Esophagus muscularis mucosa (tissue), 4 donors: ENCODE measurements around the gene TENM4. TPM values are rescaled to one million over a fixed set of nuclear protein-coding genes. Genes with fewer than 3 reads are reported as not detected.

Source experiments
- DNase-seq: peaks from one replicate; pipeline ENCODE4 v3.0.0-alpha.2; 2017; ENCODE audit errors: extremely low spot score
- H3K27ac ChIP-seq, 4 donors: fragments of 200-600 bp; sonication (generic); replicated peaks in 1 of 4; 1 replicate in 3 of 4; 2 replicates in 1 of 4; pipeline ENCODE4 v1.5.1; 2016 to 2019; ENCODE audit warnings: mild to moderate bottlenecking in 1 of 4
- H3K27me3 ChIP-seq, 4 donors: fragments of 200-600 bp; sonication (generic); one replicate each; pipeline versions ENCODE4 v1.5.1 to v1.6.0; 2016 to 2019
- H3K36me3 ChIP-seq, 4 donors: fragments of 200-600 bp; sonication (generic); one replicate each; pipeline ENCODE4 v1.5.1; 2016 to 2019
- H3K4me1 ChIP-seq, 4 donors: fragments of 200-600 bp; sonication (generic); one replicate each; pipeline ENCODE4 v1.5.1; 2016 to 2019
- H3K4me3 ChIP-seq, 4 donors: fragments of 200-600 bp; sonication (generic); 1 replicate in 2 of 4; 2 replicates in 2 of 4; pipeline ENCODE4 v1.5.1; 2016 to 2019; ENCODE audit warnings: mild to moderate bottlenecking in 4 of 4, moderate library complexity in 1 of 4
- H3K9me3 ChIP-seq, 4 donors: fragments of 200-600 bp; sonication (generic); 1 replicate in 3 of 4; 2 replicates in 1 of 4; pipeline ENCODE4 v1.5.1; 2016 to 2019
- EP300 ChIP-seq: sonication (generic); formaldehyde crosslinking; IDR thresholded peaks from one replicate; pipeline ENCODE4 v1.6.1; 2017; ENCODE audit warnings: antibody characterized with exemption
- POLR2A ChIP-seq: fragments of 450-650 bp; IDR thresholded peaks from one replicate; pipeline ENCODE4 v1.6.1; 2017; ENCODE audit warnings: antibody characterized with exemption, moderate library complexity, mild to moderate bottlenecking, low read depth
- POLR2AphosphoS5 ChIP-seq, 2 donors: sonication (generic); formaldehyde crosslinking; IDR thresholded peaks; one replicate each; pipeline ENCODE4 v1.6.1; 2017; ENCODE audit warnings: antibody characterized with exemption in 2 of 2
- WGBS: methylation state at CpG from one replicate; pipeline ENCODE4 v1.1.5; 2018; 5-methylcytosine and 5-hydroxymethylcytosine counted together
- intact Hi-C: fragments of 100-400 bp; cut with DNase I; formaldehyde crosslinking; loops from one replicate; pipeline ENCODE4 v1.15.1; 2023
- total RNA-seq, 4 donors: library from RNA; depleted of rRNA; stranded (reverse); fragments of >200 nt; gene quantifications; one replicate each; pipeline versions ENCODE4 v1.1.0 to v1.2.1, GENCODE V29; 2016
- TF ChIP-seq, protein P1 (sequence below), 3 experiments: fragments of 200-600 bp in 2 of 3; fragments of 450-650 bp in 1 of 3; sonication (generic) in 2 of 3; IDR thresholded peaks; one replicate each; pipeline ENCODE4 v1.5.1; 2017 to 2019; ENCODE audit warnings: antibody characterized with exemption in 3 of 3, mild to moderate bottlenecking in 2 of 3, moderate library complexity in 1 of 3

The TENM4 gene
- total RNA-seq, 4 donors from 2014 or later, result 4.1 to 9.6 (median 8.0) TPM

DNA sequence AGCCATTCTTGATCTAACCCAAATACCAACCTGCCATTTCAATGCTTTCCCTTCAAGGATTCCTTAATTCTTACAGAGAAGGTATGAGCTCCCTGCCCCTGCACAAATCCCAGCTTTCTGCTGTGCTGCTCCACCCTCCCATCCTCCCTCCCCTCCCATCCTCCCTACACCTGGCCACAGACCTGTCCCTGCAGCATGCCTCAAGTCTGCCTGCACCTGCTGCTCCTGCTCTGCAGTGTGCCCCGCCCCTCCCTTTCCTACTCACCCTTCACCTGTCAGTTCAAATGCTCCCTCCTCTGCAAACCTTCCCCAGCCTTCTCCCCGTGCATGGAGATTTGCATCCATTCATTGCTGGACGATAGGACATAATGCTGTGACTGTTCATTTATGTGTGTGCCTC lies 726.3 kb downstream of the TENM4 start:
- H3K27ac ChIP-seq, result no peak overlapping the region
- H3K27me3 ChIP-seq, result no peaks in the 10 kb centered on the region
- H3K9me3 ChIP-seq, result no peaks in the 10 kb centered on the region
- no peaks in the 10 kb centered on the region for H3K4me1 ChIP-seq
- no peaks in the 10 kb centered on the region for H3K36me3 ChIP-seq
- intact Hi-C loops, result no loop called here
- DNase-seq, result no peak
- 85% methylated on average over 3 of the region's 3 CpGs for WGBS
- H3K4me3 ChIP-seq, result no peak overlapping the region
- TF ChIP-seq, protein P1, sequence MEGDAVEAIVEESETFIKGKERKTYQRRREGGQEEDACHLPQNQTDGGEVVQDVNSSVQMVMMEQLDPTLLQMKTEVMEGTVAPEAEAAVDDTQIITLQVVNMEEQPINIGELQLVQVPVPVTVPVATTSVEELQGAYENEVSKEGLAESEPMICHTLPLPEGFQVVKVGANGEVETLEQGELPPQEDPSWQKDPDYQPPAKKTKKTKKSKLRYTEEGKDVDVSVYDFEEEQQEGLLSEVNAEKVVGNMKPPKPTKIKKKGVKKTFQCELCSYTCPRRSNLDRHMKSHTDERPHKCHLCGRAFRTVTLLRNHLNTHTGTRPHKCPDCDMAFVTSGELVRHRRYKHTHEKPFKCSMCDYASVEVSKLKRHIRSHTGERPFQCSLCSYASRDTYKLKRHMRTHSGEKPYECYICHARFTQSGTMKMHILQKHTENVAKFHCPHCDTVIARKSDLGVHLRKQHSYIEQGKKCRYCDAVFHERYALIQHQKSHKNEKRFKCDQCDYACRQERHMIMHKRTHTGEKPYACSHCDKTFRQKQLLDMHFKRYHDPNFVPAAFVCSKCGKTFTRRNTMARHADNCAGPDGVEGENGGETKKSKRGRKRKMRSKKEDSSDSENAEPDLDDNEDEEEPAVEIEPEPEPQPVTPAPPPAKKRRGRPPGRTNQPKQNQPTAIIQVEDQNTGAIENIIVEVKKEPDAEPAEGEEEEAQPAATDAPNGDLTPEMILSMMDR (IDR thresholded peaks at IDR 0.05), result no peak
- TF ChIP-seq POLR2AphosphoS5 (IDR thresholded peaks at IDR 0.05) (no peak), POLR2A (no peak), EP300 (no peak)

DNA sequence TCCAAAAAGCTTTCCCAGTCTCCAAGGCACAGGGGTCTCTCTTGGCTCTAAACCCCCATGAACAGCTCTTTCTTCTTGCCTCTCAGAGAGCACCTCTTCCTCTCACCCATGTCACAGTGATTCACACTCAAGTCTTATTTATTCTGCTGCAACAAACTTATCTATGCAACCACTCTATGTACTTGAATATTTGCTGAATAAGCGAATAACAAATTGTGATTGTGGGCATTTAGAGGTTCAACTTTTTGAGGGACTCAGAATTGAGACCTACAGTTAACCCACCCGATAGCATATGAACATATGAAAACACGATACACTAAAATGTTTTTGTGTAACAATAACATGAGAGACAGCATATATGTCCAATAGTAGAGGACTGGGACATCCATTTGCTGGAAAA lies 729.1 kb downstream of the TENM4 start:
- H3K27ac ChIP-seq, result no peak overlapping the region
- H3K27me3 ChIP-seq, result no peaks in the 10 kb centered on the region
- H3K4me1 ChIP-seq, result no peaks in the 10 kb centered on the region
- no peak overlapping the region for H3K4me3 ChIP-seq
- H3K9me3 ChIP-seq, result no peaks in the 10 kb centered on the region
- no peaks in the 10 kb centered on the region for H3K36me3 ChIP-seq
- intact Hi-C loops, result no loop called here
- TF ChIP-seq POLR2AphosphoS5 (IDR thresholded peaks at IDR 0.05), result no peak
- no peak for TF ChIP-seq EP300
- TF ChIP-seq, protein P1 (IDR thresholded peaks at IDR 0.05), result no peak
- no peak for TF ChIP-seq POLR2A
- 100% methylated on average over 3 of the region's 3 CpGs for WGBS
- DNase-seq, result no peak

DNA sequence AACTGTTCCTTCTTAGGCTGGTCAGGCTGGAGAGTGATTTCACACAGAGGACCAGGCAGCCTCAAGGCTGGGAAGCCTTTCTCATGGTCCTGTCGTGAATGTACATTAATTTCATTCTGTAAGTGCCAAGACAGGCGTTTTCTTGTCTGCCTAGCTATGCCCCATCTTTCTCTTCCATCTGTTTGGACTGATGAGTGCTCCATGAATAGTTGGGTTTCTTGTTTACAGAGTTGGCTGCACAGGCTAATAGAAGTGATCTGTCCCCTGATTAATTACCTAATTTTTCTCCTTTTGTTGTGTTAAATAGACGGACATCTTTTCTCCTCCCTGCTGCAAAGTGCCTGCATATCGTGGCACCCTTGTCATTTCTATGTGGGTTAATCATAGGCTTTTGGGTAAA lies 730.4 kb downstream of the TENM4 start:
- no peaks in the 10 kb centered on the region for H3K27me3 ChIP-seq
- no peaks in the 10 kb centered on the region for H3K36me3 ChIP-seq
- no peak for DNase-seq
- WGBS, result 84% methylated on average over 4 of the region's 4 CpGs
- TF ChIP-seq POLR2AphosphoS5 (IDR thresholded peaks at IDR 0.05), result no peak
- TF ChIP-seq POLR2A, result no peak
- TF ChIP-seq EP300, result no peak
- TF ChIP-seq, protein P1 (IDR thresholded peaks at IDR 0.05), result no peak
- intact Hi-C loops, result no loop called here
- no peaks in the 10 kb centered on the region for H3K4me1 ChIP-seq
- H3K9me3 ChIP-seq, result no peaks in the 10 kb centered on the region
- H3K4me3 ChIP-seq, result no peak overlapping the region
- H3K27ac ChIP-seq, result no peak overlapping the region

DNA sequence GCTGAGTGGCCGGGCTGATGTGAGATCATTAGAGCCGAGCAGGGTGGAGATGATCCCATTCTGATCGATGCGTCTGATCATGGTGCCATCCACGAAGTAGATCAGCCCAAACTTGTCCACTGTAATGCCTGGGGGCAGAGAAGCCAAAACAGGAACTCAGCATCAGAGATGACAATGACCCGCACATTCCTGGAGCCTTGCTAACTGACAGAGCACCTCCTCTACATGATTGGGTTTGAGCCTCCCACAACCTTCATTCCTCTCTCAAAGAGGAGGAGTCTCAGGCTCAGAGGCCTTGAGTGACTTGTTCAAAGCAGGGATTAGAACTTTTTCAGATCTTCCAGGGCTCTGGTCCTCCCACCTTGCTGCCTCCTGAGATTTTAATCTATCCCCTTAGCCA lies 732.4 kb downstream of the TENM4 start:
- no peak for TF ChIP-seq POLR2AphosphoS5 (IDR thresholded peaks at IDR 0.05)
- no peak for TF ChIP-seq EP300
- TF ChIP-seq, protein P1 (IDR thresholded peaks at IDR 0.05), result no peak
- no peak for TF ChIP-seq POLR2A
- no peaks in the 10 kb centered on the region for H3K9me3 ChIP-seq
- H3K27me3 ChIP-seq, result no peaks in the 10 kb centered on the region
- 98% methylated on average over 6 of the region's 6 CpGs for WGBS
- H3K4me3 ChIP-seq, result no peak overlapping the region
- H3K27ac ChIP-seq, result no peak overlapping the region
- intact Hi-C loops, result no loop called here
- H3K4me1 ChIP-seq, result no peaks in the 10 kb centered on the region
- no peak for DNase-seq
- no peaks in the 10 kb centered on the region for H3K36me3 ChIP-seq

DNA sequence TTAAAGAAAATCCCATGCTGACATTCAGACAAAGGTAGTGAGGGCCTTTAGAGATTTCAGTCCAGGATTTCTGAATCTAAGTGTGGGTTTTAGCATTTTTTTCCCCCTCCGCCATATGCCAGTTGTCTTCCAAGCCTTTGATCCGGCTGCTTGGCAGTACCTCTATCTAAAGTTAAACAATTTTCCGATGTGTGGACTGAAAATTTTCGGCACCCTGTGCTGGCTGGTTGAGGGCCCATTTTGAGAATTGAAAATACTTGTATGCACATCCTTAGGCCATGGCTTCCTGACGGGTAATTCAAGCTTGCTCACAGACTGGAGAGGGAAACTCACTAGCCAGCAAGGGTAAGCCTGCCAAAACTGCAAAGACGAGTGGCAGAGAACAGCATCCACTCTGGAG lies 734.3 kb downstream of the TENM4 start:
- WGBS, result 90% methylated on average over 6 of the region's 6 CpGs
- H3K4me3 ChIP-seq, result no peak overlapping the region
- intact Hi-C loops, result no loop called here

More for the DNA sequence above, 734.3 kb downstream of the TENM4 start:
- H3K36me3 ChIP-seq, result no peaks in the 10 kb centered on the region
- no peaks in the 10 kb centered on the region for H3K4me1 ChIP-seq
- no peak overlapping the region for H3K27ac ChIP-seq
- no peak for DNase-seq
- no peaks in the 10 kb centered on the region for H3K9me3 ChIP-seq
- TF ChIP-seq, protein P1 (IDR thresholded peaks at IDR 0.05), result no peak
- TF ChIP-seq EP300 (no peak), POLR2A (no peak), POLR2AphosphoS5 (IDR thresholded peaks at IDR 0.05) (no peak)
- H3K27me3 ChIP-seq, result no peaks in the 10 kb centered on the region
